Kidney epithelial cell (primary cell): ENCODE results near the gene CDK18. TPM values are rescaled to one million over a fixed set of nuclear protein-coding genes. Genes with fewer than 3 reads are reported as not detected.

Source experiments
- DNase-seq: peaks from one replicate; pipeline ENCODE4 v3.0.0-alpha.2; 2010; ENCODE audit warnings: low read depth
- H3K27me3 ChIP-seq: 2 replicates; pipeline ENCODE4 v1.6.0; 2011; ENCODE audit warnings: low read length; ENCODE audit not compliant: control insufficient read depth, insufficient read depth
- H3K36me3 ChIP-seq: 2 replicates; pipeline ENCODE4 v1.5.1; 2011; ENCODE audit warnings: low read length; ENCODE audit not compliant: control insufficient read depth, insufficient read depth
- H3K4me3 ChIP-seq: 2 replicates; pipeline ENCODE4 v1.5.1; 2011; ENCODE audit warnings: low read depth, mild to moderate bottlenecking, control low read depth, low read length
- total RNA-seq: library from RNA; depleted of rRNA; stranded (reverse); fragments of >200 nt; gene quantifications from 2 replicates; pipeline ENCODE4 v1.2.3, GENCODE V29; 2015
- TF ChIP-seq, protein P1 (sequence below): IDR thresholded peaks from 2 replicates; pipeline ENCODE4 v1.5.1; 2011; ENCODE audit warnings: mild to moderate bottlenecking, moderate library complexity, low read length, control low read depth, inconsistent platforms; ENCODE audit not compliant: insufficient read depth, poor library complexity, severe bottlenecking

CDK18 gene
- total RNA-seq, 1 donor from 2014 or later, result 12.1 TPM

- no peaks in the 10 kb centered on the region for H3K36me3 ChIP-seq
- TF ChIP-seq, protein P1, sequence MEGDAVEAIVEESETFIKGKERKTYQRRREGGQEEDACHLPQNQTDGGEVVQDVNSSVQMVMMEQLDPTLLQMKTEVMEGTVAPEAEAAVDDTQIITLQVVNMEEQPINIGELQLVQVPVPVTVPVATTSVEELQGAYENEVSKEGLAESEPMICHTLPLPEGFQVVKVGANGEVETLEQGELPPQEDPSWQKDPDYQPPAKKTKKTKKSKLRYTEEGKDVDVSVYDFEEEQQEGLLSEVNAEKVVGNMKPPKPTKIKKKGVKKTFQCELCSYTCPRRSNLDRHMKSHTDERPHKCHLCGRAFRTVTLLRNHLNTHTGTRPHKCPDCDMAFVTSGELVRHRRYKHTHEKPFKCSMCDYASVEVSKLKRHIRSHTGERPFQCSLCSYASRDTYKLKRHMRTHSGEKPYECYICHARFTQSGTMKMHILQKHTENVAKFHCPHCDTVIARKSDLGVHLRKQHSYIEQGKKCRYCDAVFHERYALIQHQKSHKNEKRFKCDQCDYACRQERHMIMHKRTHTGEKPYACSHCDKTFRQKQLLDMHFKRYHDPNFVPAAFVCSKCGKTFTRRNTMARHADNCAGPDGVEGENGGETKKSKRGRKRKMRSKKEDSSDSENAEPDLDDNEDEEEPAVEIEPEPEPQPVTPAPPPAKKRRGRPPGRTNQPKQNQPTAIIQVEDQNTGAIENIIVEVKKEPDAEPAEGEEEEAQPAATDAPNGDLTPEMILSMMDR, result no peak
- H3K4me3 ChIP-seq, result no peak overlapping the region
- DNase-seq, result no peak
- H3K27me3 ChIP-seq, result peaks cover 5% of the 10 kb centered on the region
Observed at GRCh38 chr1:205520709-205521108, 16.2 kb downstream of the CDK18 start.

- Histone ChIP-seq H3K27me3 (peaks cover 8% of the 10 kb centered on the region), H3K4me3 (no peak overlapping the region), H3K36me3 (no peaks in the 10 kb centered on the region)
- DNase-seq, result no peak
- TF ChIP-seq, protein P1, result no peak
Observed at GRCh38 chr1:205521686-205522085, 17.2 kb downstream of the CDK18 start.

DNA sequence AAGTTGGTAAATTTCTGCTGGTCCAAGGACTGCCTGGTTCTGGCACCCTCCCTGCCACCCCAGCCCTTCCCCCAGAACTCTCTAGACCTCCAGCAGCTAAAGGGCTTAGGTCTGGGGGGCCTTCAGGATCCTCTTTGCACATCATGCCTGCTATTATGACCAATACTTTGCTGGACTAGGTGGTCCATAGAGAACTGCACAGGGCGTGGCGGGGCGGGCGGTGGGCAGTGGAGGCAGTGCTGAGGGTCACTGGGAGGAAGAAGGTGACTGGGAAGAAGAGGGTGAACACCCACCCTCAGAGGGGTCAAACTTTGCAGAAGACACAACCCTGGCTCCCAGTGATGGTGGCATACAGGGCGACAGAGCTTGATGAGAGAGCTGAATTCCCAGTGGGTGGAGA is 18.2 kb downstream of the CDK18 start:
- no peak for DNase-seq
- peaks cover 8% of the 10 kb centered on the region for H3K27me3 ChIP-seq
- TF ChIP-seq, protein P1, result no peak
- no peak overlapping the region for H3K4me3 ChIP-seq
- no peaks in the 10 kb centered on the region for H3K36me3 ChIP-seq

GRCh38 chr1:205523261-205523890 is 18.9 kb downstream of the CDK18 start:
- H3K36me3 ChIP-seq, result no peaks in the 10 kb centered on the region
- peaks cover 8% of the 10 kb centered on the region for H3K27me3 ChIP-seq
- H3K4me3 ChIP-seq, result no peak overlapping the region
- no peak for DNase-seq
- TF ChIP-seq, protein P1, result no peak

GRCh38 chr1:205523891-205524793 is 19.7 kb downstream of the CDK18 start:
- peaks cover 8% of the 10 kb centered on the region for H3K27me3 ChIP-seq
- TF ChIP-seq, protein P1, result peak; percentile 80
- no peak for DNase-seq

More at GRCh38 chr1:205523891-205524793, 19.7 kb downstream of the CDK18 start:
- Histone ChIP-seq H3K4me3 (no peak overlapping the region), H3K36me3 (no peaks in the 10 kb centered on the region)
